HG03460 (cell line): ENCODE measurements around the gene MACF1.

ENCODE experiments used
- ATAC-seq: cut with Tn5 transposase; IDR thresholded peaks from one replicate; pipeline ENCODE4 v1.9.1; 2021; ENCODE audit not compliant: unreplicated experiment

The MACF1 gene

DNA sequence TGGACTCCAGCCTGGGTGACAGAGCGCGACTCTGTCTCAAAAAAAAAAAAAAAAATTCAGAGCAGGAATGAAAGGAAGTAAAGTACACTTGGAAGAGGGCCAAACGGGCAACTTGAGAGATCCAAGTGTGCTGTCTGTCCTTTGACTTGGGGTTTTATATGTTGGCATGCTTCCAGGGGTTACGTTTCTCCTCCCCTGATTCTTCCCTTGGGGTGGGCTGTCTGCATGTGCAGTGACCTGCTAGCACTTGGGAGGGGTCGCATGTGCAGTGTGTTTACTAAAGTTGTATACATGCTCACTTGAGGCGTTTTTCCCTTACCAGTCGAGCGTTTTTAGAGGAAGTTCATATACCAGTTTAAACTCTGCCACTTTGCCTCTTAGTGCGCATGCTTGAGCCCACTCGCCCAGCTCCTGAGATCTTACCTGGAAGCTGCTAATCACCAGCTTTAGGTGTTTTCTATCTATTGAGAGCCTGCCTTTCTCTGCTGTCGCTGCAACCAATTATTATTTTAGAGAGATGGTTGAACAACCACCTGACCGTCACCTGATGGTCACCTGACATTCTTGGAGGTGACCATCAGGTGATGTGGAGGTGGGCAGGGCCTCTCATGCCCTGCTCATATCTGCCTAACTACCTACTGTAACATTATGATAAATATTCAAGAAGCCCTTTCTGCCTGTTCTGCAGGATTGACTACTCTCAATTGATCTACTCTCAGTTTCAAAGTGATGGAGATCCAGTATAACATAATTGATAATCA lies 140.1 kb downstream of the MACF1 start:
- no peak for ATAC-seq

DNA sequence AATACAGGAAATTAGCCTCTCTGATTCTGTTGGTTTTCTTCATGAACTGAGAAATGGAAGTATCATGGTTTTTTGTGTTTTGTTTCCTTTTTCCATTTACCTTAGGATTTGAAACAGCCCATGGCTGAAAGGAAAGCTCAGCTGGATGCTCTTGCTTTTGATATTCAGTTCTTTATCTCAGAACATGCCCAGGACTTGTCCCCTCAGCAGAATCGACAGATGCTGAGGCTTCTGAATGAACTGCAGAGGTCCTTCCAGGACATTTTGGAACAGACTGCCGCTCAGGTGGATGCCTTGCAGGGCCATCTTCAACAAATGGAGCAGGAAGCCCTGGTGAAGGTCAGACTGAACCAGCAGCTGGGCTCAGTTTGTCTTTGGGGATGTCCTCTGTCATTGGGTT lies 142.4 kb downstream of the MACF1 start:
- ATAC-seq = no peak

DNA sequence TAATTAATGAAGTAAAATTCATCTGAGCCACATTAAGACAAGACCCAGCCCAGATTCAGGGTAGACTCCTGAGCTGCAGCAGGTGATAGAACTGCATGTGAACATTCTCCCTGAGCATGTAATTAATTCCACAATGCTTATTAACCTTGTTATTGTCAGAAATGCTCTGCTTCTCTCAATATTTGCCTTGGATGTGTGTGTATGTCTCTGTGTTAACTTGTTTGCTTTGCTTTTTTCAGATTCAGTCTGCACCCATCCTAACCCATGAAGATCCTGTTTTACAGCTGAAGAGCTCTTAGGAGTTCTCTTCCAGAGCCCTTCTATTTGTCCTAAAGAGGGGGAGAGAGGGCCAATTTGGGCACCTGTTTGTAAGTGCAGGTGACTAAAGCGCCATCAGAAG lies 143.8 kb downstream of the MACF1 start:
- no peak for ATAC-seq

- ATAC-seq = no peak
These were observed 148.4 kb downstream of the MACF1 start for GRCh38 chr1:39352881-39353280.

- no peak for ATAC-seq
These were observed 150.1 kb downstream of the MACF1 start for GRCh38 chr1:39354572-39354971.

DNA sequence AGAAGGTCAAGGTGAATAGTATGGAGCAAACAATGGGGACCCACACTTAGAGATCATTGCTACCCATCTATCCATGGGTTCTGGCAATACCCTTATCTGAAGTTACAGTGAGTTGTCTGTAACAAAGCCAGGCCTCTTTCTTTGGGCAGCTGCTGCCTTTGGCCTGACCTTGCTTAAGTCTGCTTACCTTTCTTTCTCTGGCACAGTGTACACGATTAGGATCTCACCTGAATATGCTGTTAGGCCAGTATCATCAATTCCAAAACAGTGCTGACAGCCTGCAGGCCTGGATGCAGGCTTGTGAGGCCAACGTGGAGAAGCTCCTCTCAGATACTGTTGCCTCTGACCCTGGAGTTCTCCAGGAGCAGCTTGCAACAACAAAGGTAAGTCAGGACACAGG lies 154.0 kb downstream of the MACF1 start:
- no peak for ATAC-seq

DNA sequence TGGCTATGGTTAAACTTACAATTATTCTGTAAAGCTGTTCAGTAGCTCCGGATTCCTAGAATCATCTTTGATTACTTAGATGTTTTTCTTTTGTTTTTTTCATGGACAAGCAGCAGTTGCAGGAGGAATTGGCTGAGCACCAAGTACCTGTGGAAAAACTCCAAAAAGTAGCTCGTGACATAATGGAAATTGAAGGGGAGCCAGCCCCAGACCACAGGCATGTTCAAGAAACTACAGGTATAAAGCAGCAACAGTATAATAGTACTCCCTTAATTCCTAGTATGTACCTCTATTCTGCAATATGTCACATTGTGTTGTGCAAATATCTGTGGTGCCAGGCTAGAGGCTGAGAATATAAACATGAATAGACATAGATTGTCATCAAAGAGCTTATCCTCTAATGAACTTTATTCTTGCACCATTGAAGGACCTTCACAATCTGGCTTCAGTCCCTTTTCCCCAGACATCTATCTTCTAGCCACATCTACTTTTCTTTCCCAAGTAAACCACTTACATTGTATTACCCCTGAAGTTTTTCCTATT lies 154.6 kb downstream of the MACF1 start:
- no peak for ATAC-seq

DNA sequence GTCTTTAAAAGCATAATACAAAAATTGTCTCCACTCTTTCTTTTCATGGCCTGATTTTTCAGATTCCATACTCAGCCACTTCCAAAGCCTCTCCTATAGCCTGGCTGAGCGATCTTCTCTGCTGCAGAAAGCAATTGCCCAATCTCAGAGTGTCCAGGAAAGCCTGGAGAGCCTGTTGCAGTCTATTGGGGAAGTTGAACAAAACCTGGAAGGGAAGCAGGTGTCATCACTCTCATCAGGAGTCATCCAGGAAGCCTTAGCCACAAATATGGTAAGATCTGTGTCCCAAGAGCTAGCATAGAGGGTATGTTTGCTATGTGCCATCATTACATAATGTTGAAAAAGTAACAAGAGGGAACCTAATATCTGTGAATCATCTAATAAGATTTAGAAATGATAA lies 156.2 kb downstream of the MACF1 start:
- no peak for ATAC-seq

GRCh38 chr1:39361446-39361845 lies 157.0 kb downstream of the MACF1 start:
- no peak for ATAC-seq

GRCh38 chr1:39363267-39363666 lies 158.8 kb downstream of the MACF1 start:
- no peak for ATAC-seq

DNA sequence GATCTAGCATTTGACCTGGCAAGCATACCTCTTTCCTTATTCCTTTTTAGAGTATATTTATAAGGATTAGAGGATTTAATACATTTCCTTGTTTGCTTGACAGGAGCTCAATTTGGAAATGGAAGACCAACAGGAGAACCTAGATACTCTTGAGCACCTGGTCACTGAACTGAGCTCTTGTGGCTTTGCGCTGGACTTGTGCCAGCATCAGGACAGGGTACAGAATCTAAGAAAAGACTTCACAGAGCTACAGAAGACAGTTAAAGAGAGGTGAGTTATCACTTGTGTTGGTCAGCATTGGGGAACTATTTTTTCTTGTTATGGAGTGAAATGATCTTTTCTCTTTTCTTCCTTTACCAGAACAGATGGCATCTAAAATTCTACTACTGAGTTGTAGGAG lies 163.6 kb downstream of the MACF1 start:
- ATAC-seq = no peak

DNA sequence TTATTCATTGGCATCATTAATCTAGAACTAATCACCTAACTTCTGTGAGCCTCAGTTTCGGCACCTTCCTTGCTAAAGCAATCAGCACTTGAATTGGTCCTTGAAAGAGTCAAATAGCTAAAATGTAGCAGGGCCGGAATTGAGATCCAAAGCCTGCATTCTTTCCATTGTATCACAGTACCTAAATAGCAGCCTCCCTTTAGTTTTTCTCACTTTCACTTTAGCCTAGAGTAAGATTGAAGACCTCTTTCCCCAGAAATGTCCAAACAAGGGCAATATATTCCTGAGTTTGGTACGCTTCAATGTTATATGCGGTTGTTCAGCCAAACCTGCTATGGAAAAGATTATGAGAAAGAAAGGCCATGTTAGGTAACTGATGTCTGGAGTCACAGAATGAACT lies 165.1 kb downstream of the MACF1 start:
- no peak for ATAC-seq

GRCh38 chr1:39370602-39371001 lies 166.1 kb downstream of the MACF1 start:
- no peak for ATAC-seq

- no peak for ATAC-seq
These were observed 167.6 kb downstream of the MACF1 start for GRCh38 chr1:39372105-39372504.

DNA sequence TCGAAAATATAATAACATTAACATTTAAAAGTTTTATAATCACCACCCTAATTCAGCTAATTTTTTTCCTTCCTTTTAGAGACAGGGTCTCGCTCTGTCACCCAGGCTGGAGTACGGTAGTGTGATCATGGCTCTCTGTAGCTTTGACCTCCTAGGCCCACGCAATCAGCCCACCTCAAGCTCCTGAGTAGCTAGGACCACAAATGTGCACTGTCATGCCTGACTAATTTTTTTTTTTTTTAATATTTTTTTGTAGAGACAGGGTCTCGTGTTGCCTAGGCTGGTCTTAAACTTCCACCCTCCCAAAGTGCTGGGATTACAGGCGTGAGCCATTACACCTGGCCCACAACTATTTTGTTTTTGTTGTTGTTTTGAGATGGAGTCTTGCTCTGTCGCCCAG lies 172.2 kb downstream of the MACF1 start:
- no peak for ATAC-seq

- ATAC-seq = no peak
These were observed 173.9 kb downstream of the MACF1 start for GRCh38 chr1:39378377-39378776.

GRCh38 chr1:39379187-39379586 lies 174.7 kb downstream of the MACF1 start:
- ATAC-seq = no peak

DNA sequence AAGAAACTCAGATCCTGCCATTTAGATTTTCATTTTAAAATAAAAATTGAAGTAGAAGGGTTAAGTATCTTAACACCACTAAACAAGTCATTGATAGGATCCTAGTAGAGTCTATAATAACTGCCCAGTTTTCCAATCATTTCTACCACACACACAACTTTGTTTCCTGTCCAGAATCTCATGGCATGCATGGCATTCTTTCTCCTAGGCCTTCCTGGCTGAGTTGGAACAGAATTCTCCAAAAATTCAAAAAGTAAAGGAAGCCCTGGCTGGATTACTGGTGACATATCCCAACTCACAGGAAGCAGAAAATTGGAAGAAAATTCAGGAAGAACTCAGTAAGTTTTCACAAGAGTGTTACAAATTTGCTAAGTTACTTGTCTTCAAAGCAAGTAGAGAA lies 175.5 kb downstream of the MACF1 start:
- ATAC-seq = no peak

GRCh38 chr1:39381839-39382238 lies 177.3 kb downstream of the MACF1 start:
- ATAC-seq = no peak

DNA sequence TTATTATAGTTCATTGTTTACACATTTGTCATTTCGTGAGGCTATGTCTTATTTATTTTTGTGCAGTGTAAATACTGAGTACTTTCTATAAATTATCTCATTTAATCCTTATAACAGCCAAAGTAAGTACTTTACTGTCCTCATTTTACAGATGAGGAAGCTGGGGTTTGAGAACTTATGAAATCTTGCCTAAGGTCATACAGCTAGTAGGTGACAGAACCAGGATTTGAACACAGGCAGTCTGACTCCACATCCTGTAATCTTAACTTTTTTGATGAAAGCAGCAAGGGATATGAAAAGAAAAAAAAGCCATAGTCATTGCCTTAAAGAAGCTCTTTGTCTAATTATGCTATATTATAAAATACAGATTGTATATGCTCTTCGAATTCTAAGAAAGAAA lies 179.8 kb downstream of the MACF1 start:
- no peak for ATAC-seq

DNA sequence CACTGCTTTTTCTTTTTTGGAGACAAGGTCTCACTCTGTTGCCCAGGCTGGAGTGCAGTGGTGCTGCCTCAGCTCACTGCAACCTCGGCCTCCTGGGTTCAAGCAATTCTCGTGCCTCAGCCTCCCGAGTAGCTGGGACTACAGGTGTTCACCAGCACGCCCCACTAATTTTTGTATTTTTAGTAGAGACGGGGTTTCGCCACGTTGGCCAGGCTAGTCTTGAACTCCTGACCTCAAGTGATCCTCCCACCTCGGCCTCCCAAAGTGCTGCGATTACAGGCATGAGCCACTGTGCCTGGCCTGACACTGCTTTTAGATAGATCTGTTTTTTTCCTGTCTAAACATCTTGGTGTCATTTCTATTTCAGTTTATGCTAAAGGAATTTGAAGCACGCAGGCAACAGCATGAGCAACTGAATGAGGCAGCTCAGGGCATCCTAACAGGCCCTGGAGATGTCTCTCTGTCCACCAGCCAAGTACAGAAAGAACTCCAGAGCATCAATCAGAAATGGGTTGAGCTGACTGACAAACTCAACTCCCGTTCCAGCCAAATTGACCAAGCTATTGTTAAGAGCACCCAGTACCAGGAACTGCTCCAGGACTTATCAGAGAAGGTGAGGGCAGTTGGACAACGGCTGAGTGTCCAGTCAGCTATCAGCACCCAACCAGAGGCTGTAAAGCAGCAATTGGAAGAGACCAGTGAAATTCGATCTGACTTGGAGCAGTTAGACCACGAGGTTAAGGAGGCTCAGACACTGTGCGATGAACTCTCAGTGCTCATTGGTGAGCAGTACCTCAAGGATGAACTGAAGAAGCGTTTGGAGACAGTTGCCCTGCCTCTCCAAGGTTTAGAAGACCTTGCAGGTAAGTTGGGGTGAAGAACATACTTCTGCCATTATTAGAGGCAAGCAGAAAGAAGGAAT lies 180.8 kb downstream of the MACF1 start:
- no peak for ATAC-seq

GRCh38 chr1:39386997-39387396 lies 182.5 kb downstream of the MACF1 start:
- no peak for ATAC-seq
